Fibroblast of lung (primary cell): ENCODE data around the gene STARD10.

Experiments used
- EZH2 ChIP-seq: IDR thresholded peaks from 2 replicates; pipeline ENCODE4 v1.5.1; 2012; ENCODE audit warnings: low read length, control low read depth, mild to moderate bottlenecking; ENCODE audit errors: missing control alignments
- TF ChIP-seq, protein P1 (sequence below), 2 donors: IDR thresholded peaks in 1 of 2; conservative IDR thresholded peaks in 1 of 2; 1 replicate in 1 of 2; 2 replicates in 1 of 2; pipeline ENCODE4 v1.5.1; 2011 to 2012; ENCODE audit warnings: low read length in 2 of 2, control low read depth in 1 of 2, inconsistent platforms in 1 of 2, low read depth in 1 of 2, mild to moderate bottlenecking in 1 of 2

- TF ChIP-seq, protein P1, sequence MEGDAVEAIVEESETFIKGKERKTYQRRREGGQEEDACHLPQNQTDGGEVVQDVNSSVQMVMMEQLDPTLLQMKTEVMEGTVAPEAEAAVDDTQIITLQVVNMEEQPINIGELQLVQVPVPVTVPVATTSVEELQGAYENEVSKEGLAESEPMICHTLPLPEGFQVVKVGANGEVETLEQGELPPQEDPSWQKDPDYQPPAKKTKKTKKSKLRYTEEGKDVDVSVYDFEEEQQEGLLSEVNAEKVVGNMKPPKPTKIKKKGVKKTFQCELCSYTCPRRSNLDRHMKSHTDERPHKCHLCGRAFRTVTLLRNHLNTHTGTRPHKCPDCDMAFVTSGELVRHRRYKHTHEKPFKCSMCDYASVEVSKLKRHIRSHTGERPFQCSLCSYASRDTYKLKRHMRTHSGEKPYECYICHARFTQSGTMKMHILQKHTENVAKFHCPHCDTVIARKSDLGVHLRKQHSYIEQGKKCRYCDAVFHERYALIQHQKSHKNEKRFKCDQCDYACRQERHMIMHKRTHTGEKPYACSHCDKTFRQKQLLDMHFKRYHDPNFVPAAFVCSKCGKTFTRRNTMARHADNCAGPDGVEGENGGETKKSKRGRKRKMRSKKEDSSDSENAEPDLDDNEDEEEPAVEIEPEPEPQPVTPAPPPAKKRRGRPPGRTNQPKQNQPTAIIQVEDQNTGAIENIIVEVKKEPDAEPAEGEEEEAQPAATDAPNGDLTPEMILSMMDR (conservative IDR thresholded peaks at IDR 0.05 in 1 of 2, IDR thresholded peaks at IDR 0.05 in 1 of 2; ENCODE audit: low read depth in 1 of 2, low read length in 2 of 2): no peak
- no peak for TF ChIP-seq EZH2
Measured at GRCh38 chr11:72836111-72836510, 42.3 kb upstream of the STARD10 start.
